B cell (primary cell): Measurements from ENCODE around the gene RCBTB1. TPM values are rescaled to one million over a fixed set of nuclear protein-coding genes. Genes with fewer than 3 reads are reported as not detected.
A peak's percentile ranks its signal among the peaks of the same experiment; 100 is the strongest.

Experiments used
- ATAC-seq: fragments of 200-7000 bp; cut with Tn5 transposase; one replicate; pipeline ENCODE4 v1.10.0; 2021; ENCODE audit warnings: low read depth, mild to moderate bottlenecking, moderate number of reproducible peaks, moderate library complexity
- CTCF ChIA-PET: fragments of 350-600 bp; sonication (Branson Sonifier 250); formaldehyde crosslinking; loops from one replicate; lab custom pipeline; 2021; ENCODE audit warnings: antibody characterized with exemption, inconsistent platforms; lab: Charles Lee
- POLR2A ChIA-PET: fragments of 350-600 bp; sonication (Branson Sonifier 250); formaldehyde crosslinking; loops from one replicate; lab custom pipeline; 2021; ENCODE audit warnings: antibody characterized with exemption; lab: Charles Lee
- DNase-seq: peaks from one replicate; pipeline ENCODE4 v3.0.0; 2013
- H2AFZ ChIP-seq: 2 replicates; pipeline ENCODE4 v1.6.1; 2012; ENCODE audit warnings: mild to moderate bottlenecking, low read depth, low read length; ENCODE audit not compliant: insufficient read depth, poor library complexity, severe bottlenecking
- H3K27ac ChIP-seq, 2 donors: 1 replicate in 1 of 2; 2 replicates in 1 of 2; pipeline ENCODE4 v1.5.1; 2012 to 2013; ENCODE audit warnings: low read length in 2 of 2, mild to moderate bottlenecking in 2 of 2, moderate library complexity in 1 of 2
- H3K27me3 ChIP-seq, 4 experiments: fragments of 200-600 bp in 1 of 4; sonication (generic) in 1 of 4; replicated peaks in 1 of 4; 1 replicate in 2 of 4; 2 replicates in 2 of 4; pipeline versions ENCODE4 v1.6.1 to v1.7.0; 2013 to 2016; ENCODE audit warnings: low read length in 3 of 4, mild to moderate bottlenecking in 2 of 4, mixed read lengths in 1 of 4, moderate library complexity in 1 of 4; ENCODE audit not compliant: insufficient read depth in 4 of 4, control insufficient read depth in 3 of 4; ENCODE audit errors: control extremely low read depth in 1 of 4
- H3K36me3 ChIP-seq, 2 experiments: replicated peaks in 1 of 2; 1 replicate in 1 of 2; 2 replicates in 1 of 2; pipeline versions ENCODE4 v1.6.1 to v1.7.1; 2013; ENCODE audit warnings: low read length in 1 of 2; ENCODE audit not compliant: insufficient read depth in 2 of 2, control insufficient read depth in 1 of 2; ENCODE audit errors: control extremely low read depth in 1 of 2, extremely low read depth in 1 of 2
- H3K4me1 ChIP-seq, 2 donors: fragments of 200-600 bp in 1 of 2; sonication (generic) in 1 of 2; 1 replicate in 1 of 2; 2 replicates in 1 of 2; pipeline versions ENCODE4 v1.5.1 to v1.6.1; 2013 to 2017; ENCODE audit warnings: low read length in 2 of 2; ENCODE audit not compliant: control insufficient read depth in 2 of 2, insufficient read depth in 2 of 2
- H3K4me2 ChIP-seq: replicated peaks from 2 replicates; pipeline ENCODE3; 2012; ENCODE audit warnings: mild to moderate bottlenecking, low read depth, low read length; ENCODE audit not compliant: poor library complexity, severe bottlenecking
- H3K4me3 ChIP-seq, 5 experiments: fragments of 200-600 bp in 1 of 5; sonication (generic) in 1 of 5; 1 replicate in 3 of 5; 2 replicates in 2 of 5; pipeline versions ENCODE4 v1.5.1 to v1.7.0; 2011 to 2016; ENCODE audit warnings: low read length in 4 of 5, mild to moderate bottlenecking in 4 of 5, low read depth in 2 of 5, control low read depth in 1 of 5, moderate library complexity in 1 of 5; ENCODE audit not compliant: insufficient read depth in 1 of 5; ENCODE audit errors: control extremely low read depth in 1 of 5, extremely low read depth in 1 of 5
- H3K79me2 ChIP-seq: fragments of 200-600 bp; sonication (generic); one replicate; pipeline ENCODE4 v1.6.0; 2016; ENCODE audit warnings: low read length; ENCODE audit not compliant: control insufficient read depth, insufficient read depth
- H3K9ac ChIP-seq: fragments of 200-600 bp; sonication (generic); 2 replicates; pipeline ENCODE4 v1.6.1; 2017; ENCODE audit warnings: mild to moderate bottlenecking, low read length, moderate library complexity
- H3K9me3 ChIP-seq, 3 donors: one replicate each; pipeline versions ENCODE4 v1.6.1 to v1.7.1; 2013; ENCODE audit warnings: low read length in 2 of 3; ENCODE audit not compliant: control insufficient read depth in 2 of 3, insufficient read depth in 1 of 3; ENCODE audit errors: control extremely low read depth in 1 of 3
- H4K20me1 ChIP-seq: 2 replicates; pipeline ENCODE4 v1.6.0; 2012; ENCODE audit warnings: mild to moderate bottlenecking, low read length; ENCODE audit not compliant: insufficient read depth, control insufficient read depth, poor library complexity, severe bottlenecking
- H3K27ac Mint-ChIP-seq: one replicate; pipeline ENCODE4 v1.8.0; 2021; ENCODE audit warnings: mixed read lengths
- H3K27me3 Mint-ChIP-seq: one replicate; pipeline ENCODE4 v1.8.0; 2021; ENCODE audit warnings: mixed read lengths
- H3K4me1 Mint-ChIP-seq: one replicate; pipeline ENCODE4 v1.8.0; 2021; ENCODE audit warnings: mixed read lengths
- H3K4me3 Mint-ChIP-seq: one replicate; pipeline ENCODE4 v1.8.0; 2021; ENCODE audit warnings: mixed read lengths
- H3K9me3 Mint-ChIP-seq: one replicate; pipeline ENCODE4 v1.8.0; 2022; ENCODE audit warnings: mixed read lengths; ENCODE audit not compliant: insufficient read depth
- CTCF ChIP-seq: fragments of 200-600 bp; IDR thresholded peaks from one replicate; pipeline ENCODE4 v1.8.0; 2022; ENCODE audit warnings: antibody characterized with exemption, mild to moderate bottlenecking
- EZH2 ChIP-seq: IDR thresholded peaks from 2 replicates; pipeline ENCODE4 v1.6.1; 2012; ENCODE audit warnings: borderline replicate concordance, low read depth, mild to moderate bottlenecking, moderate library complexity, low read length; ENCODE audit not compliant: insufficient read depth, poor library complexity, severe bottlenecking
- WGBS: methylation state at CpG from one replicate; pipeline ENCODE4 v1.1.5; 2013; ENCODE audit warnings: missing lambda C conversion rate; ENCODE audit not compliant: insufficient coverage; 5-methylcytosine and 5-hydroxymethylcytosine counted together
- intact Hi-C: fragments of 100-400 bp; cut with micrococcal nuclease; formaldehyde crosslinking; loops from one replicate; pipeline ENCODE4 v1.10.0; 2022
- polyA plus RNA-seq: library from polyadenylated mRNA; depleted of rRNA; stranded (reverse); fragments of >200 nt; gene quantifications from 2 replicates; pipeline ENCODE4 v1.2.3, GENCODE V29; 2012
- total RNA-seq, 2 donors: library from RNA; stranded (reverse); fragments of 120-200 nt in 1 of 2; gene quantifications; 1 replicate in 1 of 2; 2 replicates in 1 of 2; pipeline versions ENCODE4 v1.2.3 to v1.2.4, GENCODE V29; 2013 to 2022

The RCBTB1 gene
- total and polyA plus RNA-seq, 2 donors (not counting 1 experiment from before 2014, with no cell fraction given), result 10.7 to 35.2 TPM

GRCh38 chr13:49587311-49587847, 2.0 kb upstream of the RCBTB1 start:
- Histone ChIP-seq H3K4me1 (peaks cover 9 to 15% of the 10 kb centered on the region in 2 donors), H3K9ac (no peak overlapping the region), H3K27ac (no peak overlapping the region), H3K27me3 (no peaks in the 10 kb centered on the region), H3K79me2 (peaks cover 22% of the 10 kb centered on the region), H4K20me1 (no peaks in the 10 kb centered on the region), H3K4me2 (no peak overlapping the region), H2AFZ (peak overlapping the region; percentile 30), H3K36me3 (no peaks in the 10 kb centered on the region), H3K4me3 (no peak overlapping the region), H3K9me3 (no peaks in the 10 kb centered on the region)
- ATAC-seq (no peak), DNase-seq (no peak)
- peaks cover 16% of the 10 kb centered on the region for H3K4me1 Mint-ChIP-seq
- no peaks in the 10 kb centered on the region for H3K27me3 Mint-ChIP-seq
- TF ChIP-seq CTCF (no peak), EZH2 (no peak)
- no peaks in the 10 kb centered on the region for H3K9me3 Mint-ChIP-seq
- no peak overlapping the region for H3K27ac Mint-ChIP-seq
- POLR2A ChIA-PET, result no interaction called here
- intact Hi-C loops, result loop anchor here (2.0 kb wide), 1 partner anchor 93 kb away; the partner anchor contains the start of gene PHF11
- CTCF ChIA-PET, result no interaction called here
- no peak overlapping the region for H3K4me3 Mint-ChIP-seq
- 83% methylated on average over 2 of the region's 2 CpGs for WGBS

- Histone ChIP-seq H3K4me1 (peaks cover 9 to 15% of the 10 kb centered on the region in 2 donors), H3K9me3 (no peaks in the 10 kb centered on the region), H3K4me2 (no peak overlapping the region), H3K4me3 (no peak overlapping the region), H4K20me1 (no peaks in the 10 kb centered on the region), H3K27me3 (no peaks in the 10 kb centered on the region), H3K27ac (no peak overlapping the region), H3K79me2 (peaks cover 22% of the 10 kb centered on the region), H2AFZ (peak overlapping the region; percentile 30), H3K36me3 (no peaks in the 10 kb centered on the region), H3K9ac (no peak overlapping the region)
- DNase-seq (no peak), ATAC-seq (no peak)
- H3K27me3 Mint-ChIP-seq, result no peaks in the 10 kb centered on the region
- peaks cover 17% of the 10 kb centered on the region for H3K4me1 Mint-ChIP-seq
- ChIA-PET CTCF (interaction anchor here (0.6 kb wide), 1 partner anchor 152 kb away, joined by 3 read pairs; no protein-coding TSS in a partner anchor), POLR2A (interaction anchor here (1.4 to 2.3 kb wide), 3 partner anchors 91 to 143 kb away, joined by 5 to 6 read pairs (median 5); partner anchors contain the start of genes CAB39L, PHF11 and SETDB2)
- TF ChIP-seq CTCF, result no peak
- no peak for TF ChIP-seq EZH2
- intact Hi-C loops, result loop anchor here (2.0 kb wide), 1 partner anchor 92 kb away; the partner anchor contains the start of gene PHF11
- H3K4me3 Mint-ChIP-seq, result peak overlapping the region; percentile 96
- H3K9me3 Mint-ChIP-seq, result no peaks in the 10 kb centered on the region
- WGBS, result 100% methylated on average over 1 of the region's 3 CpGs
- H3K27ac Mint-ChIP-seq, result peak overlapping the region; percentile 27
Observed at GRCh38 chr13:49586717-49587116, 1.4 kb upstream of the RCBTB1 start.
